SU-DHL-6 (cell line): ENCODE data around the gene MAN1B1.

ENCODE experiments used
- EZH2phosphoT487 ChIP-seq: fragments of 200-600 bp; sonication (generic), shearing (Covaris generic); conservative IDR thresholded peaks from 2 replicates; pipeline ENCODE4 v1.6.1; 2018; ENCODE audit warnings: mild to moderate bottlenecking, antibody characterized with exemption, low read length, moderate library complexity, mixed read lengths
- TF ChIP-seq, protein P1 (sequence below): fragments of 200-600 bp; sonication (generic); IDR thresholded peaks from one replicate; pipeline ENCODE4 v1.5.1; 2017; ENCODE audit warnings: antibody characterized with exemption, mild to moderate bottlenecking, low read length, moderate library complexity; ENCODE audit not compliant: insufficient read depth, poor library complexity, severe bottlenecking

DNA sequence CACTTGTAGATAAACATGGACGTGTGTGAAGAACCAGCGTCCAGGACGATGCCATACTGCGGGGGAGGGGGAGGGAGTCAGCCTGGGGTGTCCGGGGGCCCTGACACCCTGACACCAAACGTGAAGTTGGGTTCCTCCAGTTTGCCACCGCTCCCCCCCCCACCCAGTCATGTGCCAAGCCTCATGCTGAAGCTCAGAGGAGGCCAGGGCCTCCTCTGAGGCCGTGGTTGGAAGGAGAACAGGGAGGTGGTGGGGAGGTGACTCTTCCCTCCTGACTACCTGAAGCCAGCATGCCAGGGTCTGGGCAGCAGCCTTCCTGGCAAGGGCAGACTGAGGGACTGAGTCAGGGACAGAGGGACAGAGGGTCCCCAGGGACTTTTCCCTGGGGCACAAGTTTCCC lies 34.5 kb upstream of the MAN1B1 start:
- TF ChIP-seq, protein P1, sequence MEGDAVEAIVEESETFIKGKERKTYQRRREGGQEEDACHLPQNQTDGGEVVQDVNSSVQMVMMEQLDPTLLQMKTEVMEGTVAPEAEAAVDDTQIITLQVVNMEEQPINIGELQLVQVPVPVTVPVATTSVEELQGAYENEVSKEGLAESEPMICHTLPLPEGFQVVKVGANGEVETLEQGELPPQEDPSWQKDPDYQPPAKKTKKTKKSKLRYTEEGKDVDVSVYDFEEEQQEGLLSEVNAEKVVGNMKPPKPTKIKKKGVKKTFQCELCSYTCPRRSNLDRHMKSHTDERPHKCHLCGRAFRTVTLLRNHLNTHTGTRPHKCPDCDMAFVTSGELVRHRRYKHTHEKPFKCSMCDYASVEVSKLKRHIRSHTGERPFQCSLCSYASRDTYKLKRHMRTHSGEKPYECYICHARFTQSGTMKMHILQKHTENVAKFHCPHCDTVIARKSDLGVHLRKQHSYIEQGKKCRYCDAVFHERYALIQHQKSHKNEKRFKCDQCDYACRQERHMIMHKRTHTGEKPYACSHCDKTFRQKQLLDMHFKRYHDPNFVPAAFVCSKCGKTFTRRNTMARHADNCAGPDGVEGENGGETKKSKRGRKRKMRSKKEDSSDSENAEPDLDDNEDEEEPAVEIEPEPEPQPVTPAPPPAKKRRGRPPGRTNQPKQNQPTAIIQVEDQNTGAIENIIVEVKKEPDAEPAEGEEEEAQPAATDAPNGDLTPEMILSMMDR = no peak
- no peak for TF ChIP-seq EZH2phosphoT487
